Gastroesophageal sphincter (tissue), 4 donors: Measurements from ENCODE around the gene S100A14. TPM values are rescaled to one million over a fixed set of nuclear protein-coding genes. Genes with fewer than 3 reads are reported as not detected.
"Not testable (repeated sequence)": the region's sequence is repeated elsewhere in the genome, so short reads cannot be mapped to it uniquely, and the experiment has no call there.

Experiments used
- ATAC-seq: fragments of 150-250 bp; one replicate; pipeline ENCODE4 v1.9.1; 2016; ENCODE audit warnings: mild to moderate bottlenecking, moderate library complexity
- H3K27ac ChIP-seq, 4 donors: fragments of 200-600 bp; sonication (generic) in 3 of 4; 1 replicate in 3 of 4; 2 replicates in 1 of 4; pipeline ENCODE4 v1.5.1; 2016 to 2019
- H3K27me3 ChIP-seq: fragments of 200-600 bp; sonication (generic); one replicate; pipeline ENCODE4 v1.5.1; 2019
- H3K36me3 ChIP-seq, 2 donors: fragments of 200-600 bp; sonication (generic); one replicate each; pipeline ENCODE4 v1.5.1; 2019; ENCODE audit warnings: control low read depth in 1 of 2
- H3K4me1 ChIP-seq, 3 donors: fragments of 200-600 bp; sonication (generic); 1 replicate in 2 of 3; 2 replicates in 1 of 3; pipeline ENCODE4 v1.5.1; 2016 to 2019; ENCODE audit warnings: control low read depth in 2 of 3
- H3K4me3 ChIP-seq, 2 donors: fragments of 200-600 bp; sonication (generic); one replicate each; pipeline ENCODE4 v1.5.1; 2019; ENCODE audit warnings: mild to moderate bottlenecking in 1 of 2, moderate library complexity in 1 of 2
- H3K9me3 ChIP-seq, 3 donors: fragments of 200-600 bp; sonication (generic); one replicate each; pipeline ENCODE4 v1.5.1; 2017 to 2019; ENCODE audit warnings: control low read depth in 2 of 3
- EP300 ChIP-seq: sonication (generic); formaldehyde crosslinking; IDR thresholded peaks from one replicate; pipeline ENCODE4 v1.6.1; 2017; ENCODE audit warnings: antibody characterized with exemption, mild to moderate bottlenecking
- POLR2A ChIP-seq, 2 donors: fragments of 450-650 bp; IDR thresholded peaks; one replicate each; pipeline ENCODE4 v1.6.1; 2017; ENCODE audit warnings: antibody characterized with exemption in 2 of 2, mild to moderate bottlenecking in 2 of 2, moderate library complexity in 1 of 2
- POLR2AphosphoS5 ChIP-seq: sonication (generic); formaldehyde crosslinking; IDR thresholded peaks from one replicate; pipeline ENCODE4 v1.6.1; 2017; ENCODE audit warnings: antibody characterized with exemption
- WGBS, 2 donors: methylation state at CpG; one replicate each; pipeline ENCODE4 v1.1.5; 2018; ENCODE audit warnings: low coverage in 1 of 2; 5-methylcytosine and 5-hydroxymethylcytosine counted together
- total RNA-seq, 4 donors: library from RNA; depleted of rRNA; stranded (reverse); fragments of >200 nt; gene quantifications; one replicate each; pipeline ENCODE4 v1.1.0, GENCODE V29; 2016
- TF ChIP-seq, protein P1 (sequence below), 4 experiments: fragments of 200-600 bp in 2 of 4; fragments of 450-650 bp in 2 of 4; sonication (generic) in 1 of 4; IDR thresholded peaks; one replicate each; pipeline ENCODE4 v1.5.1; 2017 to 2019; ENCODE audit warnings: antibody characterized with exemption in 4 of 4, mild to moderate bottlenecking in 2 of 4, moderate library complexity in 2 of 4

S100A14 gene
- total RNA-seq, 4 donors from 2014 or later: 0.85 to 82.1 (median 5.0) TPM

DNA sequence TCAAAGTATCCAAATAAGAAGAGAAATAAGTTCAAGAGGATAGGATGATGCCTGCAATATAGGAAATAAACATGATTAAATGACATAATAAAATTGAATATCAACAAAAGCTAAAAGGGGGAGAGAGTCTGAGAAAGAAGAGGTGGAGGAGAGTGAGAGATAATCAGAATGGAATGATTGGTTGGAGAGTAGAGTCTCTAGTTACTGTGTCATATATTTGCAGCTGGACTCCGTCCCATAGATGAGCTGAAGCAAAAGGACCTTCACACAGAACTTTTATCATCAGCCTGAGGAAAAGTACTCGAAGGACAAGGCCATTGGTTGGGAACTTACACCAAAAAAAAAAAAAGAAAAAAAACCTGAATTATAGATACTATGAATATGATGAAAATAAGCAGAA is 27.6 kb downstream of the S100A14 start:
- Histone ChIP-seq H3K4me3 (no peak overlapping the region), H3K27ac (no peak overlapping the region), H3K36me3 (no peaks in the 10 kb centered on the region), H3K27me3 (no peaks in the 10 kb centered on the region), H3K9me3 (no peaks in the 10 kb centered on the region), H3K4me1 (no peaks in the 10 kb centered on the region)
- TF ChIP-seq, protein P1, sequence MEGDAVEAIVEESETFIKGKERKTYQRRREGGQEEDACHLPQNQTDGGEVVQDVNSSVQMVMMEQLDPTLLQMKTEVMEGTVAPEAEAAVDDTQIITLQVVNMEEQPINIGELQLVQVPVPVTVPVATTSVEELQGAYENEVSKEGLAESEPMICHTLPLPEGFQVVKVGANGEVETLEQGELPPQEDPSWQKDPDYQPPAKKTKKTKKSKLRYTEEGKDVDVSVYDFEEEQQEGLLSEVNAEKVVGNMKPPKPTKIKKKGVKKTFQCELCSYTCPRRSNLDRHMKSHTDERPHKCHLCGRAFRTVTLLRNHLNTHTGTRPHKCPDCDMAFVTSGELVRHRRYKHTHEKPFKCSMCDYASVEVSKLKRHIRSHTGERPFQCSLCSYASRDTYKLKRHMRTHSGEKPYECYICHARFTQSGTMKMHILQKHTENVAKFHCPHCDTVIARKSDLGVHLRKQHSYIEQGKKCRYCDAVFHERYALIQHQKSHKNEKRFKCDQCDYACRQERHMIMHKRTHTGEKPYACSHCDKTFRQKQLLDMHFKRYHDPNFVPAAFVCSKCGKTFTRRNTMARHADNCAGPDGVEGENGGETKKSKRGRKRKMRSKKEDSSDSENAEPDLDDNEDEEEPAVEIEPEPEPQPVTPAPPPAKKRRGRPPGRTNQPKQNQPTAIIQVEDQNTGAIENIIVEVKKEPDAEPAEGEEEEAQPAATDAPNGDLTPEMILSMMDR (IDR thresholded peaks at IDR 0.05): no peak
- TF ChIP-seq POLR2A (IDR thresholded peaks at IDR 0.05) (no peak), POLR2AphosphoS5 (no peak), EP300 (no peak)
- 80 to 86% methylated on average over 2 of the region's 2 CpGs for WGBS, 2 donors
- ATAC-seq: no peak

DNA sequence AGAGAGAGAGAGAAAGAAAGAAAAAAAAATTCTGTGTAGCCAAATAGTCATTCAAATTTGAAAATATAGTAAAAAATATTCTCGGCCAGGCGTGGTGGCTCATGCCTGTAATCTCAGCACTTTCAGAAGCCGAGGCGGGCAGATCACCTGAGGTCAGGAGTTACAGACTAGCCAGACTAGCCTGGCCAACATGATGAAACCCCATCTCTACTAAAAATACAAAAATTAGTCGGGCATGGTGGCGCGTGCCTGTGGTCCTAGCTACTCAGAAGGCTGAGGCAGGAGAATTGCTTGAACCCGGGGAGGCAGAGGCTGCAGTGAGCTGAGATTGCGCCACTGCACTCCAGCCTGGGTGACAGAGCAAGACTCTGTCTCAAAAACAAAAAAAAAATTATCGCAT is 28.1 kb downstream of the S100A14 start:
- H3K27me3 ChIP-seq, H3K4me3 ChIP-seq, ATAC-seq, H3K27ac ChIP-seq, H3K9me3 ChIP-seq, H3K36me3 ChIP-seq, H3K4me1 ChIP-seq: not testable (repeated sequence)
- WGBS, 2 donors: 86 to 89% methylated on average over 5 to 10 of the region's 10 CpGs

DNA sequence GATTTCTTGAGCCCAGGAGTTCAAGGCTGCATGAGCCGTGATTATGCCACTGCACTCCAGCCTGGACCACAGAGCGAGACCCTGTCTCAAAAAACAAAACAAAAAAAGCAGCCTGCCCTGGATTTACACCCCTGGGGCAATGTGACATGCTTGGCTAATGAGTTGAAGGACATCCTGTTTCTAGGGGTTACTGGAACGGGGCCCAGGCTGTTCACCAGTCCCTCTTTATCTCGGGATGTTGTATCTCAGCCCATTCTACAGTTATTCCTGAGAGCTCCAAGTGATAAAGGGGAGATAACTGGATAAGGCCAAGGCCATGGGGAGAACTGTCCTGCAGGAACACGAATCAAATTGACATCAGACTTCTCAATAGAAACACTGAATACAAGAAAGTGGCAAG is 28.8 kb downstream of the S100A14 start:
- H3K27me3 ChIP-seq: no peaks in the 10 kb centered on the region
- H3K4me1 ChIP-seq: no peaks in the 10 kb centered on the region
- WGBS, 2 donors: 72 to 74% methylated on average over 4 to 5 of the region's 5 CpGs
- TF ChIP-seq POLR2AphosphoS5 (no peak), POLR2A (IDR thresholded peaks at IDR 0.05) (no peak), EP300 (no peak)
- TF ChIP-seq, protein P1 (IDR thresholded peaks at IDR 0.05): no peak
- no peak for ATAC-seq
- H3K4me3 ChIP-seq: no peak overlapping the region
- no peak overlapping the region for H3K27ac ChIP-seq
- H3K36me3 ChIP-seq: no peaks in the 10 kb centered on the region
- H3K9me3 ChIP-seq: no peaks in the 10 kb centered on the region

DNA sequence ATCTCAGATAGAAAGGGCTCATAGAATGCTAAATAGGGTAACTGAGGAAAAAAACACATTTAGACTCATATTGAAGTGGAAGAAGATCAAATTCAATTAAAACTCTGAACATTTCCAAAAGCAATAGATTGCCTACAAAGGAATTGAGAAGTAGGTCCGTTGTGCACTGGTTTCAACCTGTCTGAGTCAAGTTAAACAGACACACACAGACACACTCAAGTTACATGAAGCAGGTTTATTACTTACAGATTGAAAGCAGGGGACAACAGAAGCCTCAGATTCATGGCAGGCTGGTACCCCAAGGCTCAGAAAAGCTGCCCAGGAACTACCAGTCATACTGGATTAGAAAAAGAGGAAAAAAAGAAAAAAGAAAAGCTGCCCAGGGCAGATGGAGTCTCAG is 29.8 kb downstream of the S100A14 start:
- H3K4me1 ChIP-seq: no peaks in the 10 kb centered on the region
- 60 to 64% methylated on average over 1 of the region's 1 CpG for WGBS, 2 donors

DNA sequence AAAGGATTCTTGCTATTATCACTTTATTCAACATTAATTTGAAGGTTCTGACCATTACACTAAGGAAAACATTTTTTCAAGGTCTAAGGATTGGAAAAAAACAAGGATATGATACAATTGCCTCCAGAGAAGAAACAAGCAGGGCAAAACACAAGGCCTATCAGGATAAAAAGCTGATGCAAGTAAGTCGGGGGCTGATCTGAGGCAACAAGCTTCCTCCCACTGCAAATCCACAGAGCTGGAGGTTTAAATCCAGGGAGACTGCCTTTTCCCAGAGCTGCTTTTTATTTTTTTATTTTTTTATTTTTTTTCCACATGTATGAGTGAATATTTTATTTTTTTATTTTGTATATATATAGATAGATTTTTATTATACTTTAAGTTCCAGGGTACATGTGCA is 31.1 kb downstream of the S100A14 start:
- no peaks in the 10 kb centered on the region for H3K27me3 ChIP-seq
- no peaks in the 10 kb centered on the region for H3K9me3 ChIP-seq
- TF ChIP-seq EP300: no peak
- no peak for TF ChIP-seq POLR2A (IDR thresholded peaks at IDR 0.05)
- TF ChIP-seq, protein P1 (IDR thresholded peaks at IDR 0.05): no peak
- TF ChIP-seq POLR2AphosphoS5: no peak
- H3K27ac ChIP-seq: no peak overlapping the region
- no peak overlapping the region for H3K4me3 ChIP-seq
- WGBS, 2 donors: 91 to 100% methylated on average over 1 of the region's 1 CpG
- H3K36me3 ChIP-seq: no peaks in the 10 kb centered on the region
- no peak for ATAC-seq
- H3K4me1 ChIP-seq: no peaks in the 10 kb centered on the region

More for the DNA sequence above, 29.8 kb downstream of the S100A14 start:
- Histone ChIP-seq H3K36me3 (no peaks in the 10 kb centered on the region), H3K9me3 (no peaks in the 10 kb centered on the region), H3K4me3 (no peak overlapping the region), H3K27me3 (no peaks in the 10 kb centered on the region), H3K27ac (no peak overlapping the region)
- no peak for ATAC-seq
- TF ChIP-seq POLR2A (IDR thresholded peaks at IDR 0.05): no peak
- TF ChIP-seq EP300: no peak
- TF ChIP-seq, protein P1 (IDR thresholded peaks at IDR 0.05): no peak
- TF ChIP-seq POLR2AphosphoS5: no peak
